Measurements from ENCODE around the gene SHMT2.

SHMT2 gene

GRCh38 chr12:57241402-57242310, 12.1 kb downstream of the SHMT2 start:
- no peak for DNase-seq

- DNase-seq, result peak; percentile 51
These were observed 12.8 kb downstream of the SHMT2 start for GRCh38 chr12:57242329-57242690.

- peak; percentile 72 for DNase-seq
These were observed 13.4 kb downstream of the SHMT2 start for GRCh38 chr12:57242691-57243454.

GRCh38 chr12:57243521-57244311, 14.2 kb downstream of the SHMT2 start:
- no peak for DNase-seq

GRCh38 chr12:57244312-57244696, 14.8 kb downstream of the SHMT2 start:
- no peak for DNase-seq

GRCh38 chr12:57247041-57247440, 17.5 kb downstream of the SHMT2 start:
- DNase-seq, result no peak

- DNase-seq, result no peak
These were observed 19.6 kb downstream of the SHMT2 start for GRCh38 chr12:57248934-57249742.

GRCh38 chr12:57250541-57250940, 21.0 kb downstream of the SHMT2 start:
- DNase-seq, result no peak

- DNase-seq, result no peak
These were observed 21.4 kb downstream of the SHMT2 start, which contains the start of gene STAC3 for GRCh38 chr12:57250956-57251355. Gene STAC3 (minus strand): TSS chr12:57251187. CDS start chr12:57249636, 1,551 bp downstream.

- no peak for DNase-seq
These were observed 25.2 kb downstream of the SHMT2 start for GRCh38 chr12:57254506-57255280.

GRCh38 chr12:57255916-57256315, 26.4 kb downstream of the SHMT2 start:
- DNase-seq, result no peak

GRCh38 chr12:57258977-57259970, 29.8 kb downstream of the SHMT2 start:
- DNase-seq, result no peak

- no peak for DNase-seq
These were observed 30.9 kb downstream of the SHMT2 start for GRCh38 chr12:57260366-57260765.

GRCh38 chr12:57261428-57261865, 31.9 kb downstream of the SHMT2 start:
- no peak for DNase-seq

- no peak for DNase-seq
These were observed 32.8 kb downstream of the SHMT2 start for GRCh38 chr12:57262126-57262822.

GRCh38 chr12:57263096-57263495, 33.6 kb downstream of the SHMT2 start:
- no peak for DNase-seq

- DNase-seq, result no peak
These were observed 37.2 kb downstream of the SHMT2 start for GRCh38 chr12:57266681-57267080.

- DNase-seq, result no peak
These were observed 38.8 kb downstream of the SHMT2 start for GRCh38 chr12:57268264-57268663.

GRCh38 chr12:57270966-57271470, 41.5 kb downstream of the SHMT2 start:
- no peak for DNase-seq
